NCI-H1105 treated with DMSO at 0.1 percent for 48 hours (cell line): Measurements from ENCODE around the gene FAR1.
"Not testable (repeated sequence)": the region's sequence is repeated elsewhere in the genome, so short reads cannot be mapped to it uniquely, and the experiment has no call there.

Experiments used
- DNase-seq: peaks from one replicate; lab custom pipeline; 2025; lab: John Stamatoyannopoulos, UW

FAR1 gene

GRCh38 chr11:13705710-13706109 is 37.2 kb downstream of the FAR1 start:
- no peak for DNase-seq

- no peak for DNase-seq
These were observed 45.5 kb downstream of the FAR1 start for GRCh38 chr11:13713982-13714381.

- DNase-seq, result no peak
These were observed 48.9 kb downstream of the FAR1 start for GRCh38 chr11:13717331-13717730.

- DNase-seq, result no peak
These were observed 49.9 kb downstream of the FAR1 start for GRCh38 chr11:13718394-13718793.

GRCh38 chr11:13720940-13721339 is 52.5 kb downstream of the FAR1 start:
- DNase-seq, result no peak

GRCh38 chr11:13721760-13722159 is 53.3 kb downstream of the FAR1 start:
- no peak for DNase-seq

- no peak for DNase-seq
These were observed 58.0 kb downstream of the FAR1 start for GRCh38 chr11:13726456-13726855.

- no peak for DNase-seq
These were observed 59.6 kb downstream of the FAR1 start for GRCh38 chr11:13728076-13728475.

- DNase-seq, result no peak
These were observed 66.1 kb downstream of the FAR1 start for GRCh38 chr11:13734530-13734929.

- no peak for DNase-seq
These were observed 76.7 kb downstream of the FAR1 start for GRCh38 chr11:13745165-13745564.

- not testable (repeated sequence) for DNase-seq
These were observed 84.8 kb downstream of the FAR1 start for GRCh38 chr11:13753316-13753715.

GRCh38 chr11:13759050-13759449 is 90.6 kb downstream of the FAR1 start:
- DNase-seq, result no peak

- DNase-seq, result no peak
These were observed 91.6 kb downstream of the FAR1 start for GRCh38 chr11:13760115-13760514.

GRCh38 chr11:13761250-13761649 is 92.8 kb downstream of the FAR1 start:
- DNase-seq, result no peak

GRCh38 chr11:13761716-13762115 is 93.2 kb downstream of the FAR1 start:
- no peak for DNase-seq

GRCh38 chr11:13762718-13763117 is 94.2 kb downstream of the FAR1 start:
- DNase-seq, result no peak

GRCh38 chr11:13763341-13763740 is 94.9 kb downstream of the FAR1 start:
- DNase-seq, result no peak

GRCh38 chr11:13765886-13766285 is 97.4 kb downstream of the FAR1 start:
- DNase-seq, result no peak

GRCh38 chr11:13767471-13767870 is 99.0 kb downstream of the FAR1 start:
- DNase-seq, result no peak

GRCh38 chr11:13769188-13769587 is 100.7 kb downstream of the FAR1 start:
- DNase-seq, result no peak

GRCh38 chr11:13771151-13771550 is 102.7 kb downstream of the FAR1 start:
- DNase-seq, result no peak

GRCh38 chr11:13772223-13773046 is 104.0 kb downstream of the FAR1 start:
- peak; percentile 98 for DNase-seq

GRCh38 chr11:13775471-13775870 is 107.0 kb downstream of the FAR1 start:
- no peak for DNase-seq
